AG04449 (cell line): ENCODE results near the gene GBF1.

Experiments used
- CTCF ChIA-PET: fragments of 350-600 bp; formaldehyde crosslinking; extraction: SDS; loops from one replicate; lab custom pipeline; 2021; ENCODE audit warnings: antibody characterized with exemption; lab: Yijun Ruan, JAX
- POLR2A ChIA-PET: fragments of 400-600, 350-600 bp; formaldehyde crosslinking; extraction: SDS; loops from one replicate; lab custom pipeline; 2020; ENCODE audit warnings: antibody characterized with exemption, inconsistent platforms; lab: Yijun Ruan, JAX
- DNase-seq: peaks from one replicate; pipeline ENCODE4 v3.0.0-alpha.2; 2010; ENCODE audit warnings: low read depth, low spot score
- H3K4me3 ChIP-seq: 2 replicates; pipeline ENCODE4 v1.5.1; 2011; ENCODE audit warnings: low read depth, mild to moderate bottlenecking, control low read depth, low read length
- TF ChIP-seq, protein P1 (sequence below): IDR thresholded peaks from one replicate; pipeline ENCODE4 v1.5.1; 2011; ENCODE audit warnings: mild to moderate bottlenecking, moderate library complexity, low read length, control low read depth, inconsistent platforms; ENCODE audit not compliant: insufficient read depth; ENCODE audit errors: missing control alignments

The GBF1 gene, protein sequence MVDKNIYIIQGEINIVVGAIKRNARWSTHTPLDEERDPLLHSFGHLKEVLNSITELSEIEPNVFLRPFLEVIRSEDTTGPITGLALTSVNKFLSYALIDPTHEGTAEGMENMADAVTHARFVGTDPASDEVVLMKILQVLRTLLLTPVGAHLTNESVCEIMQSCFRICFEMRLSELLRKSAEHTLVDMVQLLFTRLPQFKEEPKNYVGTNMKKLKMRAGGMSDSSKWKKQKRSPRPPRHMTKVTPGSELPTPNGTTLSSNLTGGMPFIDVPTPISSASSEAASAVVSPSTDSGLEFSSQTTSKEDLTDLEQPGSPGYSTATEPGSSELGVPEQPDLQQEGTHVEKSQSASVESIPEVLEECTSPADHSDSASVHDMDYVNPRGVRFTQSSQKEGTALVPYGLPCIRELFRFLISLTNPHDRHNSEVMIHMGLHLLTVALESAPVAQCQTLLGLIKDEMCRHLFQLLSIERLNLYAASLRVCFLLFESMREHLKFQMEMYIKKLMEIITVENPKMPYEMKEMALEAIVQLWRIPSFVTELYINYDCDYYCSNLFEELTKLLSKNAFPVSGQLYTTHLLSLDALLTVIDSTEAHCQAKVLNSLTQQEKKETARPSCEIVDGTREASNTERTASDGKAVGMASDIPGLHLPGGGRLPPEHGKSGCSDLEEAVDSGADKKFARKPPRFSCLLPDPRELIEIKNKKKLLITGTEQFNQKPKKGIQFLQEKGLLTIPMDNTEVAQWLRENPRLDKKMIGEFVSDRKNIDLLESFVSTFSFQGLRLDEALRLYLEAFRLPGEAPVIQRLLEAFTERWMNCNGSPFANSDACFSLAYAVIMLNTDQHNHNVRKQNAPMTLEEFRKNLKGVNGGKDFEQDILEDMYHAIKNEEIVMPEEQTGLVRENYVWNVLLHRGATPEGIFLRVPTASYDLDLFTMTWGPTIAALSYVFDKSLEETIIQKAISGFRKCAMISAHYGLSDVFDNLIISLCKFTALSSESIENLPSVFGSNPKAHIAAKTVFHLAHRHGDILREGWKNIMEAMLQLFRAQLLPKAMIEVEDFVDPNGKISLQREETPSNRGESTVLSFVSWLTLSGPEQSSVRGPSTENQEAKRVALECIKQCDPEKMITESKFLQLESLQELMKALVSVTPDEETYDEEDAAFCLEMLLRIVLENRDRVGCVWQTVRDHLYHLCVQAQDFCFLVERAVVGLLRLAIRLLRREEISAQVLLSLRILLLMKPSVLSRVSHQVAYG (N-terminal part only)

DNA sequence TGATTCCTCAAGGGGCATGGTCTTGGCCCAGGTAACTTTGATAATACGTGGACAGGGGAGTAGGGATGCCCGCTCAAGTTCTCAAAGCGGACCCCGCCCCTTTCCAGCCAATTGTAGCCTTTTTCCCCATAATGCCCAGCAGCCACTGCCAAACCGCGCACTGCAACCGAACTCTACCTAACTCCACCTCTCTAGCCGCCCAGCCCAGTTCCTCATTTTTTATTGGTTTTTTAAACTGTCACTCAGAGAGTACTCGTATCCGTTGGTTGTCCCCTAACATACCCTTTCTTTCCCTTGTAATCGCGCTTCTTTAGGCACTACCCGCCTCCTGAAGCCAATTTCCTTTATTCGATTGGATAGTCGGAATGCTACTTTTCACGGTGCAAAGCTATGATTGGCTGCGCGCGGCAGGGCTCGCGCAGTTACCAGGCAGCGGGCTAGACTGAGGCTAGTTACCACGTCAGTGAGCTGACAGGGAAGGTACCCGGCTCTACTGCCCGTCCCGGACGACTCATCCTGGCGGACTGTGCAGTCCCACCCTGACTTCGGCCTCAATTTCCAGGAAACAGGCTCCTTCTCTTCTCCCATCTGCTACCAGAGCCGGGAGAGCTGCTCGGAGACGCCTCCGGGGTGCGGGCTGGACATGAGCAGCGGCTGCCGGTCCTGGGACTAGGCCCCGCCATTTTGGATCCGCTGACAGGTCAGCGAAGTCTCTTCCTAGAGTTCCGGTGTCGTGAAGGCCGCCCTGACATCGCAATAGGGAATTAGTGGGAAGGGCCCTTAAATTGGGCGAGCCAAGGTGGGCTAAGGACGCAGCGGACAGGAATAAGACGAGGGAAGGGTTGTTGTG, at the start of gene GBF1:
Gene GBF1 (plus strand): TSS at position 451 of the 850 bp plus-strand sequence. CDS start 13,407 bp downstream, outside the sequence.
- TF ChIP-seq, protein P1, sequence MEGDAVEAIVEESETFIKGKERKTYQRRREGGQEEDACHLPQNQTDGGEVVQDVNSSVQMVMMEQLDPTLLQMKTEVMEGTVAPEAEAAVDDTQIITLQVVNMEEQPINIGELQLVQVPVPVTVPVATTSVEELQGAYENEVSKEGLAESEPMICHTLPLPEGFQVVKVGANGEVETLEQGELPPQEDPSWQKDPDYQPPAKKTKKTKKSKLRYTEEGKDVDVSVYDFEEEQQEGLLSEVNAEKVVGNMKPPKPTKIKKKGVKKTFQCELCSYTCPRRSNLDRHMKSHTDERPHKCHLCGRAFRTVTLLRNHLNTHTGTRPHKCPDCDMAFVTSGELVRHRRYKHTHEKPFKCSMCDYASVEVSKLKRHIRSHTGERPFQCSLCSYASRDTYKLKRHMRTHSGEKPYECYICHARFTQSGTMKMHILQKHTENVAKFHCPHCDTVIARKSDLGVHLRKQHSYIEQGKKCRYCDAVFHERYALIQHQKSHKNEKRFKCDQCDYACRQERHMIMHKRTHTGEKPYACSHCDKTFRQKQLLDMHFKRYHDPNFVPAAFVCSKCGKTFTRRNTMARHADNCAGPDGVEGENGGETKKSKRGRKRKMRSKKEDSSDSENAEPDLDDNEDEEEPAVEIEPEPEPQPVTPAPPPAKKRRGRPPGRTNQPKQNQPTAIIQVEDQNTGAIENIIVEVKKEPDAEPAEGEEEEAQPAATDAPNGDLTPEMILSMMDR: no peak
- H3K4me3 ChIP-seq: peak within 1 kb of the TSS; percentile 98
- DNase-seq: peak; percentile 99
- POLR2A ChIA-PET: interaction anchor here (0.7 to 1.6 kb wide), 8 partner anchors 9 to 110 kb away, joined by 3 to 8 read pairs (median 4); no protein-coding TSS in a partner anchor
- CTCF ChIA-PET: interaction anchor here (1.0 to 2.6 kb wide), 9 partner anchors 9 to 154 kb away, joined by 3 to 24 read pairs (median 5); no protein-coding TSS in a partner anchor

DNA sequence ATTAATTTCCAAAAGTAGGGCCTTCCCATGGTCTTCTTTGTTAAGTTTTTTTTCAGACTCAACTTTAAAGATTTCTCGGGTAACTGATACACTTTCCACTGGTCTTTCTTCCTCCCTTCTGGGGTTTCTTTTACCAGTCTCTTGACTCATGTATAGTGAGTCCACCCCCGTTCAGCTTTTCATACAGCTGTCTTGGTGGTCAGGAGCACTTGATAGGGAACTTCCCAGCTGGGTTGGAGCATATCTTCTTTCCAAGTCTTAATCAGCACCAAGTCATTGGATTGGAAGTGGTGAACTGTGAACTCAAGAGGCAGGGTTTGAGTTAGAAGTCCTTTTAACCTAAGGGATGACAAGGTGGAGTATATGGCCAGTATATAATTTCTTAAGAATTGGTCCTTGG, 48.4 kb upstream of the GBF1 start:
- CTCF ChIA-PET: no interaction called here

DNA sequence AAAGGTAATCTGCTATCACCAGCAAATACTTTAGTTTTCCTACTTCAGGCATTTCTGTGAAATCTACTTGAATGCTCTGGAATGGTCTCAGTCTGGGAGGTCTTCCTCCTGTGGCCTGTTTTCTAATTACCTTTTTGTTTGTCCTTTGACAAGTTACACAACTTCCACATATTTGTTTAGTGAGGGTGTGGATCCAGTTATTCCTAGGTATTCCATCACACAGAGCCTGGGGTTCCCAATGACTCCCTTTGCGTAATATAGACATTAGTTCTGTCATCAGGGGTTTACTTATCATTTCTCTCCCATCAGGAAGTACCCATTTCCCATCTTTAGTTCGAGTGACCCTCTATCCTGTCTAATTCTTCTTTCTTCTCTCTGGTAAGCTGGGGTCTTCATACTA, 47.3 kb upstream of the GBF1 start:
- no peak for DNase-seq
- TF ChIP-seq, protein P1: no peak
- H3K4me3 ChIP-seq: no peak overlapping the region
- POLR2A ChIA-PET: no interaction called here
- CTCF ChIA-PET: interaction anchor here (1.5 kb wide), 2 partner anchors 29 to 154 kb away, joined by 4 read pairs; no protein-coding TSS in a partner anchor

More for the DNA sequence above, 48.4 kb upstream of the GBF1 start:
- POLR2A ChIA-PET: no interaction called here
- TF ChIP-seq, protein P1: no peak
- no peak for DNase-seq
- H3K4me3 ChIP-seq: no peak overlapping the region

DNA sequence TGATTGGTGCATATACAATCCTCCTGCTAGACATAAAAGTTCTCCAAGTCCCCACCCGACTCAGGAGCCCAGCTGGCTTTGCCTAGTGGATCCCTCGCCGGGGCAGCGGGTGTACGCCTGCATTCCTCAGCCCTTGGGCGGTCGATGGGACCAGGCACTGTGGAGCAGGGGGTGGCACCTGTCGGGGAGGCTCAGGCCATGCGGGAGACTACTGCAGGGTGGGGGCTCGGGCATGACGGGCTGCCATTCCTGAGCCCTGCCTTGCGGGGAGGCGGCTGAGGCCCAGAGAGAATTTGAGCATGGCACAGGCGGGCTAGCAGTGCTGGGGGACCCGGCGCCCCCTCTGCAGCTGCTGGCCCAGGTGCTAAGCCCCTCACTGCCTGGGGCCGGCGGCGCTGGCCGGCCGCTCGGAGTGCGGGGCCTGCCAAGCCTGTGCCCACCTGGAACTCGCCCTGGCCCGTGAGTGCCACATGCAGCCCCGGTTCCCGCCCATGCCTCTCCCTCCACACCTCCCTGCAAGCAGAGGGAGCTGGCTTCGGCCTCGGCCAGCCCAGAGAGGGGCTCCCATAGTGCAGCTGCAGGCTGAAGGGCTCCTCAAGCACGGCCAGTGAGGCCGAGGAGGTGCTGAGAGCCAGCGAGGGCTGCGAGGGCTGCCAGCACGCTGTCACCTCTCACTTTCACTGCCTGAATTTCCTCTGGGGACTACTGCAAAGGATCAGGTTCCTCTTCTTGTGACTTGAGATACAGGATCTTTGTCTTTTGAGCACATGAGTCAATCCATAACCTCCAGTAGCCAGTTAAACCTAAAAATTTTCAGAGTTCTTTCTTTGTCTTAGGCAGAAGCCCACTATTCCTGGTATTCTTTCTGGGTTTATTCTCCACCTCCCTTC, 44.3 kb upstream of the GBF1 start:
- DNase-seq: no peak
- POLR2A ChIA-PET: no interaction called here
- TF ChIP-seq, protein P1: no peak

More for the DNA sequence above, 44.3 kb upstream of the GBF1 start:
- no peak overlapping the region for H3K4me3 ChIP-seq
- CTCF ChIA-PET: interaction anchor here (2.3 kb wide), 1 partner anchor 30 kb away, joined by 7 read pairs; no protein-coding TSS in a partner anchor
